Ecto neural progenitor cell (in vitro differentiated cells): ENCODE data around the gene CMTM7.
A peak's percentile ranks its signal among the peaks of the same experiment; 100 is the strongest.

Experiments
- DNase-seq: peaks from one replicate; pipeline ENCODE4 v3.0.0-alpha.2; 2018; ENCODE audit warnings: low spot score

Gene CMTM7

GRCh38 chr3:32414522-32415202 lies 23.0 kb downstream of the CMTM7 start:
- DNase-seq: no peak

GRCh38 chr3:32419742-32420125 lies 28.1 kb downstream of the CMTM7 start:
- DNase-seq: no peak

- DNase-seq: peak; percentile 67
These were observed 28.7 kb downstream of the CMTM7 start for GRCh38 chr3:32420126-32421038.

- DNase-seq: no peak
These were observed 29.5 kb downstream of the CMTM7 start for GRCh38 chr3:32421185-32421584.

- DNase-seq: no peak
These were observed 30.6 kb downstream of the CMTM7 start for GRCh38 chr3:32421991-32422859.

- no peak for DNase-seq
These were observed 31.3 kb downstream of the CMTM7 start for GRCh38 chr3:32422943-32423342.

- no peak for DNase-seq
These were observed 31.9 kb downstream of the CMTM7 start for GRCh38 chr3:32423534-32423933.

- no peak for DNase-seq
These were observed 32.4 kb downstream of the CMTM7 start for GRCh38 chr3:32423956-32424557.

GRCh38 chr3:32424581-32425250 lies 33.1 kb downstream of the CMTM7 start:
- DNase-seq: no peak

GRCh38 chr3:32428092-32429068 lies 36.7 kb downstream of the CMTM7 start:
- no peak for DNase-seq

- no peak for DNase-seq
These were observed 39.2 kb downstream of the CMTM7 start for GRCh38 chr3:32430900-32431299.

GRCh38 chr3:32431481-32431880 lies 39.8 kb downstream of the CMTM7 start:
- no peak for DNase-seq

GRCh38 chr3:32432045-32432710 lies 40.5 kb downstream of the CMTM7 start:
- no peak for DNase-seq

- no peak for DNase-seq
These were observed 41.3 kb downstream of the CMTM7 start for GRCh38 chr3:32432711-32433530.

GRCh38 chr3:32434206-32434605 lies 42.6 kb downstream of the CMTM7 start:
- no peak for DNase-seq

GRCh38 chr3:32435911-32436815 lies 44.5 kb downstream of the CMTM7 start:
- DNase-seq: no peak

GRCh38 chr3:32436816-32437189 lies 45.1 kb downstream of the CMTM7 start:
- no peak for DNase-seq

- DNase-seq: no peak
These were observed 46.2 kb downstream of the CMTM7 start for GRCh38 chr3:32437896-32438295.
